Ovary (tissue), 3 donors: ENCODE data around the gene CFAP43.

ENCODE experiments used
- CTCF ChIP-seq, 3 donors: fragments of 450-650 bp in 2 of 3; fragments of 200-600 bp in 1 of 3; IDR thresholded peaks; one replicate each; pipeline versions ENCODE4 v1.5.1 to v1.8.0; 2016 to 2022; ENCODE audit warnings: antibody characterized with exemption in 3 of 3, mild to moderate bottlenecking in 1 of 3
- EP300 ChIP-seq: sonication (generic); formaldehyde crosslinking; IDR thresholded peaks from one replicate; pipeline ENCODE4 v1.6.1; 2017; ENCODE audit warnings: antibody characterized with exemption
- POLR2A ChIP-seq: fragments of 450-650 bp; IDR thresholded peaks from one replicate; pipeline ENCODE4 v1.6.1; 2017; ENCODE audit warnings: antibody characterized with exemption, mild to moderate bottlenecking, moderate library complexity
- donor health status: DM: no; HTN: no; CAD: no.

DNA sequence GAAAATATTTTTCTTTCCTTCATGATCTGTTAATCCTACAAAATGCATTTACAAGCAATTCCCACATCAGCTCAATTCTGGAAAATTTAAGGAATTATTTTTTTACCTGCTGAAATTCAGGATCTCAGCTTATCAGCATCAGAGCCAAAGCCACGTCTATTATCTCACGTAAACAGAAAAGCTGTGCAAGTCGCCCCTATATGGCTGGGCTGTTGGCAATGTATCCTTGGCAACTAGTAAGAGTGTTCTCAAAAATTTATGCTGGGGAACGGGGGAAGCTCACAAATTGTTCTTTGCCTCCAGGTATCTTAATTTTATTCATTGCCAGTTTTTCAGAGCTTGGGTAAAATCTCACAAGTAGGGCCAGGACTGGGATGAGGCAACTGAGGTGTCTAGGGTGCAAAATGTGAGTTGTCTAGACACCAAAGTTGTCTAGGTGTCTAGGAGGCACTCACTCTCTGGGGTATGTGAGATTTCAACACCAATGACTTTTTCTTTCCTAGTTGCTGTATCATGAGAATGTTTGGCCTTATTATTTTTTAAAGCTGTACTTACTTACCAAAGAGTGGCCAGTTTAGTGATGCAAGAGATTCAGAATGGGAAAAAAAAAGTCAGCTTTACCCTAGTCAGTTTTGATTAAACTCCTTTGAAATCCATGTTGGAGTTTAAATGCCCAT, 41.9 kb upstream of the CFAP43 start:
- TF ChIP-seq CTCF (IDR thresholded peaks at IDR 0.05) (no peak), EP300 (no peak), POLR2A (no peak)
